GOT3 (cell line): ENCODE results near the gene EMC8.

Experiments used
- DNase-seq: peaks from one replicate; lab custom pipeline; 2025; ENCODE audit warnings: mixed read lengths; lab: John Stamatoyannopoulos, UW

Gene EMC8

DNA sequence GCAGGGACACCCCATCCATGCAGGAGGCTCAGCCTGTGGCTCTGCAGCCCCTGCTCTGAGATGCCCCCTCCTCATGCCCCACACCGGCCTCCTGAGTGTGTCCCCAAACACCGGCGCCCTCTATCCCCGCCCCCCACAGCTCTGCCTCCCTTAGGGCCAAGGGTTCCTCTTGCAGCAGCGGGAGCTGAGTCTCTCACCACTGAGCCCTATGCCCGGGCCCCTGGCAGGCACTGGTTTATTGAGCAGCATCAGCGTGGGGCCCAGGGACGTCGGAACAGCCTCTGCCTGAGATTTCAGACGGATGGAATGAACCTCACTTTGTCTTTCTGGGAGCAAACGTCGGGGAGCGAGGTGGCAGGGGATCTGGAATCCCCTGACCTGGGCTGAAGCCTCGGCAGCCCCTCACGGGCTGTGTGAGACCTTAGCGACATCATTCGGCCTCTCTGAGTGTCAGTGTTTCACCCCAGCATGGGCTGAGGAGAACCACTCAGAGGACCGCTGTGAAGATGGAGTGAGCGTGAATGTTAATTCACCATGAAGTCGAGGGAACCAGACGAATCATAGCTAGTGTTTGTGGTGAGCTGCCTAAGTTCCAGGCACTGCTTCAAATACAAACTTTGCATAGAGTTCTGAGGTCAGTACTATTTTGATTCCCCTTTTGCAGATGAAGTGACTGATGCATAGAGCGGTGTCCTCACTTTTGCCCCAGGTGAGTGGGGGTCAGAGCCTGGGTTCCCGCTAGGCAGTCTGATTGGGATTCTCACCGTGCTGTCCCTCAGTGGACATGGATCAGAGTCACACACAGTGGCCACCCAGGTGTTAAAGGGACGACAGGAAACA, 43.2 kb downstream of the EMC8 start:
- no peak for DNase-seq

DNA sequence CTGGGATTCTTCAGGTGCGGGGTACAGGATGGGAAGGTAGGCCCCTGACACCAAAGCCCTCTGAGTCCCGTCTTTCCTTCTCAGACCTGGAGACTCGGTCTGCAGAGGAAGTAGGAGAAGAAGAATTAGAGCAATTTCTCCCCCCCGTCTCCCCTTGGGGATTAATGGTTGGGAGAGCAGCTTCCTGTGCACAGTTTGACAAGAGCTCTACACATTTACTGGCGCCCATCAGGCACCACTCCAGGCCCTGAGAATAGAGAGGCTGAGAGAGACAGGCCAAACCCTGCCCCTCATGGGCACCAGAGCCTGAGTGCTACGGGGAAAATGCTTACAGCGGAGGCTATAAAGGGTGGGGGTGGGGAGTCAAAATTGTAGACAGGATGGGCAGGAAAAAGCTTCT, 44.9 kb downstream of the EMC8 start:
- DNase-seq, result no peak

DNA sequence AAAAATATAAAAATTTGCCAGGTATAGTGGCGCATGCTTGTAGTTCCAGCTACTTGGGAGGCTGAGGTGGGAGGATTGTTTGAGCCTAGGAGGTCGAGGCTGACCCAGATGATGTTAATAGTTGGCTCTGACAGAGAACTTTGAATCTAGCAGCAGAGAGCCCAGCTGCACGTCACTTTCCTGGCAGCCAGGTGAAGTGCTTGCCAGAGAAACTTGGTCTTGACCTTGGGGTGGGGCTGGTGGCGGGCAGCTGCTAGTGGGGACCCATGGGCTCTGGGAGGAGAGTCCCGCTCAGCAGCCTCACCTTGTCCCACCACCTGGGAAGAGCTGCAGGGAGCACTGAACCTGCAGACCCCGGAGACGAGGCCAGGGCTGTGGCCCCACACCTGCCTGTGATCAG, 45.4 kb downstream of the EMC8 start:
- no peak for DNase-seq

DNA sequence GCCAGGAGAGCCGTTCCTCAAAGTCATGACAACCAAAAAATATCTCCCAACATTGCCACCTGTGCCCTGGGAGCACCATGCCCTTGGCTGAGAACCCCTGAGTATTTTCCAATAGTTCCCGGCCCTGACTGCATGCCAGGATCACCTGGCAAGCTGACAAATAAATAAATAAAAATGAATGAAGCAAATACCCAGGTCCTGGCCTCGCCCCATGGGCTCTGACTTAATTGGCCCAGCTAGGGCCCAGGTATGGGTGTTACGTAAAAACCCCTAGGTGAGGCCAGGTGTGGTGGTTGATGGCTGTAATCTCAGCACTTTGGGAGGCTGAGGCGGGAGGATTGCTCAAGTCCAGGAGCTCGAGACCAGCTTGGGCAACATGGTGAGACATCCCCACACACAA, 45.8 kb downstream of the EMC8 start:
- no peak for DNase-seq

DNA sequence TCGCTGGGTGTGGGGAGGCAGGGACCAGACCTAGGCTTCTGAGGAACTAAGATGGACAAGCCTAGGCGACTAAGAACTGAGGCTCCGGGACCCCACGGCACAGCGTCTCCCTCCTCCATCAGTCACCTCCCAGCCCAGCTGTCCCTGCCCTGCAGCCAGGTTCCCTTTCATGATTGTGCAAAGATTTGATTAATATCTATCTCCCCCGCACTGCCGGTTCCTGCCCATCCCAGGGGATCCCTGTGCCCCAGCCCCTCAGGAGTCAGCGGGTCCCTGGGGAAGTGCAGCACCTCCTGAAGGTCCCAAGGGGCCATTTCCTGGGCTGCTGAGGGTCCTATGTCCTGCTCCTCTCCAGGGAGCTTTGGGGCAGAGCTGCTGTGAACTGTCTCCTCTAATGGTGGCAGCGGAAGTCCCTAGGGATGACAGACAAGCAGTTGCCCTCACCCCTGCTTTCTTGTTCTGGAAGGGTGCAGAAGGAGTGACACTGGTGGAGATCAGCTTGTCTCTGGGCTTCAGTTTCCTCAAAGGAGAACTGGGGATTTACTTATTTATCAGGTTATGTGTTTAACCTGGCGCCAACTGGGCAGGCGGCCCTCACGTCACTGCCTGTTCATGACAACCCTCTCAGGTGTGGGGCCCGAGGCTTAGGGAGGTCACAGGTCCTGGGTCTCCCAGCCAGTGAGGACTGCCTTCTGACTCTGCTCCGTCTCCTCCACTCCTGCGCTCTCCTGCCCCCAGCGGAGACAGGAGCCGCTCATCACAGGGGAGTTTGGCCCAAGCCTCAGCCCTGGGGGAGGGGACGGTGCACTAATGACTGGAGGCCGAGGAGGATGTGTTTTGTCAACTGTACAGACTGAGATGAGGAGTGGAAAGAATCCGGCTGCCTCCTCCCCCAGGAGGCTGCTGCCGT, 46.6 kb downstream of the EMC8 start:
- DNase-seq, result no peak

DNA sequence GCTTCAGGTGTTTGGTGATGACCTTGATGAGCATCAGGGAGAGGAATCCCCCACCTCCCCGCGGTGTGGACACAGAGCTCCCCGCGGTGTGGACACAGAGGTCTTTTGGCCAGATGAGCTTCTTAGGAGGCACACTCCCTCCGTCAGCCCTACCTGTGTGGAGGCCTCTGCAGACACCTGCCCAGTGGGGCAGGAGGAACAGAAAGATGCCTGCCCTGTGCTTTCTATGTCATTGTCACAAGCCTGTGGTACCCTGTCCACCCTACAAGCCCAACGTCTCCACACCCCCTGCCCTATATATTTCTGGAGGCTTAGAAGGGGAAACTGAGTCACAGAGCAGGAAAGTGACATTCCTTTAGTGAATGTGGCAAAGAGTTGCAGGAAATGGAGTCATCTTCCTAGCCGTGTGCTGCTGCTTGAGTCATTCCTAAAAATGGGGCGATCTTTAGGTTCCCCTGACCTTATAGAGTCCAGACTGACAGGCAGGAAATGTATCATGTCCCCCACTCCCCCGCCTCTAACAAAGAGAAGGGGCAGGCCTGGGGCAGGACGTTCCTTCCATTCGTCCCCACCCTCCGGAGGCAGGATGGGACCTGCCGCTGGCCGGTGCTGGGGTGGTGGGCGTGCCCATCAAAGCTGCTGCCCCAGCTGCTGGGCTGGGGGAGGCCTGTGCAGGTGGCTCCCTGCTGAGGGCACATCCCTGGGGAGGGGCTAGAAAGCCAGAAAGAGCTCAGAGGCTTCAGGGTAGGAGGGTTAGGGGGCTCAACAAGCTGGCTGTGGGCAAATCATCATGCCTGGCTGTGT, 47.4 kb downstream of the EMC8 start:
- DNase-seq, result no peak

DNA sequence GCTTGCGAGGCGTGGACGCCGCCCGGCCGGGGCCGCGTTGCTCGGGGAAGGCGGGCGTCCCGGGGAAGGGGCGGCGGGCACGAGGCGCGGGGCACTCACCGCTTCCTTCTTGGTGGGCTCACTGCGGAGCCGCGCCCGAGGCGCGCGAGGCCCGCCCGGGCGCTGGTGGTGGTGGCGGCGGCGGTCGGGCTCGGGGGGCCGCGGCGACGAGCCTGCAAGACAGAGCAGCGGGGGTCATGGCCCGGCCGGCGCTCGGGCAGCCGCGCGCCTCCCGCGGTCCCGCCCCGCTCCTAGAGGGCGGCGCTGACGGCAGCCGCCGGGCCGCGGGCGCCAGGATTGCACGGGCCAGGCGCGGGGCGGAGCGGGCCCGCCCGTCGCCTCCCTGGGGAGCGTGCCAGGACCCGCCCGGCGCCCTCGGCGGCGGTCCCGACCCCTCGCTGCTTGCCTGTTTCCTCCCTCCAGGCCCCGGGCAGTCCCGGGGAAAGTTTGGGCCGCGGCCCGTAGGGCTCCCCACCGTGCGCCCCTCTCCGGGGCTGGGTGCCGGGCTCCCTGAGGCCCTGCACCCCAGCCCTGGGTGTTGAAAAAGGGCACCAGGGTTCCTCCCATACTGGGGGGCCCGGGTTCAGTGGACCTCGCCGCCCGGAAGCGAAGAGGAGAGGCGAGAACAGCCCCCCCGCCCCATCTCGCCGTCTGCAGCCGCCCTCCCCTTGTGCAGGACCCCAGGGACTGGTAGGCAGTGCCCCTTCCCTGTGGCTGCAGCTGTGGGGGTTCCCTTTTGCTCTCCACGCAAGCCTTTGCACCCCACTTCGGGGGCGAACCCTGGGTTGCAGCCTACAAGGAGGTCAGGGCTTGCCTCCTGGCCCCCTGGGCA, 48.3 kb downstream of the EMC8 start, which contains the start of gene C16orf74:
Gene C16orf74 (minus strand): TSS at position 270 of the 871 bp plus-strand sequence. CDS start 15,879 bp downstream, outside the sequence.
- no peak for DNase-seq

DNA sequence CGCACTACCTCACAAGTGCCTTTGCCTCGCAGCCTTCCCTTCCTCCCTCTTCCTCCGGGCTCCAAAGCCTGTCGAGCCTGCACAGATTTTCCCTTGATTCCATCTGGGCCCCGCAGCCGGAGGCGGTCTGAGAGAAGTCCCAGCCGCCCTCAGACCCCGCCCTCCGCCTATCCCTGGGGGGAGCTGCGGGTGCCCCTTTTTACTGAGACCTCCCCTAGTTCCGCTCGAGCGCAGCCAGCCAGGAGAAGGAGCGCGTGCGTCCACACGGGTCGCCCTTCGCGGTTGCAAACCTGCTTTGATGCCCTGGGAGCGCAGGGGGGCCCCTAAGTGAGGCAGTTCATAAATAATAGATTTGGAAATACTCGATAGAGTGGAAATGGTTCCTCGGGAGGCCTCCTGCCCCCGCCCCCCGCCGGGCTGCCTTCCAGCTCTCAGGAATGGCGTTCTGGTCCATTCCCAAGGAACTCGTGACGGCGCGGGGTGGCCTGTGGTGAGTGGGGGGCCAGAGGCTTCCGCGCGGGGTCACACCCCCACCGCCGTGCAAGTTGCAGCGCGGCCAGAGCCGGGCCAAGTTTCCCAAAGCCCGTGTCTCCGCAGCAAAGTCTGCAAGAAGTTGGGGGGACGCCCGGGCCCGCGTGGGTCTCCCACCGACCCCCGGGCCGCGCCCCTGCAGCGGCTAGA, 49.1 kb downstream of the EMC8 start:
- DNase-seq, result no peak

DNA sequence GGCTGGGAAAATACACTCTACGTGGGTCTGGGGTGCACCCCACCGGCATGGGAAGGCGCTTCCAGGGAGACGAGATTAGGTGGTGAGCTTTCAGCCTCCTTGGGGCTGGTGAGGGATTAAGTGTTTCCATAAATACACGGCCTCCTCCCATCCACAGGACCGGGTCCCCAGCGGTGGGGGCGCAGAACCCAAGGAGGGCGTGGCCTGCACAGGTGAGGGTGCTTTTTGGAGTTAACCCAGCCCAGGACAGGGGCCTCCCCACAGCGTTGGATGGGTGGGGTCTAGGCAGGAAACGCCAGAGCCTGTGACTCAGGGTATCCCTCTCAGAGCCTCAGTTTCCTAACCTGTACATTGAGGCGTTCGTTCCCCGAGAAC, 49.6 kb downstream of the EMC8 start:
- DNase-seq, result no peak

DNA sequence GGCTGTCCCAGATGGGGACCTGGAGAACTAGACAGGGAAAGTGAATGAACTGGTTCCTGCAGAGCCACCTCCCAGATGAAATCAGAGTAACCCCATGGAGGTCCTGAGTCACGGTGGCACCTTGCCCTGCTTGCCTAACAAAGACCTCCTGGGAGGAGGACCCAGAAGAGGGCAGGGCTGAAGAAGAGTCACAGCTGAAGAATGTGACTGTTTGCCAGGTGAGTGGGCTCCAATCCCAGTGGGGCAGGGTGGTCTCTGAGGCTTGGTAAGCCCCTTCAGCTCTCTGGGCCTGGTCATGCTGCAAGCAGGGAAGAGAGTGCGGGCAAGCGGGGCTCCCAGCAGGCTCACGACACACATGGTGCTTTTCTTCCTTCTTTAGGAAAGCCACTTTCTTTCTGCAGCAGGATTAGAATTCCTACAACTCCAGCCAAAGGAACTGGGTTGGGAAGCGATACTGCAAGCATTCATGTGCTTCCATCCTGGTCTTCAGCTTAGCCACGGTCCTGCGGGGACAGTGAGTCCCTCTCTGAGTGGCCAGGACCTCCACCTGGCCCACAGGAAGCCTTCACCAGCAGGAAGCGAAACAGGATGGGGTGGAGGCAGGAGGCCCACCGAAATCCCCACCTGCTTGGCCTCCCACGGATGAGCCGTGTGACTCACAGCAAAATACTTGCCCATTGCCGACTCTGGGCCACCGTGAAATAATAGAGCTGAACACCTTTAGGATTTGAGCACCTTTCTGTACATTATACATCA, 52.7 kb downstream of the EMC8 start:
- no peak for DNase-seq

DNA sequence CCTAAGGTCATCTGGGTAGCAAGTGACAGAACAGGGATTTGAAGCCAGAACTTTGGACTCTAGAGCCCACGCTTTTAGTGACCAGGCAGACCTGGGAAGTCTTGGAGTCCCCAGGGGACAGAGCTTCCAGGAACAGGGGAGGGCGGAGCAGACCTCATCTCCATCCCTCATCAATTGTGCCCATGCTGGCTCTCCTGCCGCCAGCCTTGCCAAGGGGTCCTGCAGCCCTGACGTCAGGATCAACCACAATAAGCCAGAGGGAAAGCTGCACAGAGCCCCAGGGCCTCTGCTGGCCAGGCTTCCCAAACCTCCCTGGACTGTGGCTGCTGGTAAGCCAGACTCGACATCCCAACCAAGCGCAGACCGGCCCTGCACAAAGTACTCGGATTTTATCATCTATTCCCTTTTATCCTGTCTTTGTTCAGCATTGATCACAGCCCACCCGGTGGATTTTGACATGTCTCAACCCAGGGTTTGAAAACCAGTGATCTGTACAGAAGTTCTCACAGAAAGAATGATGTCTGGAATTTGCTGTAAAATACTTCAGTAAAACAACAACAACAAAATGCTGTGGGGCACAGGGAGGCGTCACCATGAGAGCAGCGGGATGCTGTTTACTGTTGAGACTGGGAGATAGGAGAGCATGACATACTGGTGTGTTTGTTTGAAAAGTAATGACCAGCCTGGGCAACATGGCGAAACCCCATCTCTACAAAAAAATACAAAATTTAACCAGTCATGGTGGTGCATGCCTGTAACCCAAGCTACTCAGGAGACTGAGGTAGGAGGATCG, 60.2 kb downstream of the EMC8 start:
- no peak for DNase-seq

DNA sequence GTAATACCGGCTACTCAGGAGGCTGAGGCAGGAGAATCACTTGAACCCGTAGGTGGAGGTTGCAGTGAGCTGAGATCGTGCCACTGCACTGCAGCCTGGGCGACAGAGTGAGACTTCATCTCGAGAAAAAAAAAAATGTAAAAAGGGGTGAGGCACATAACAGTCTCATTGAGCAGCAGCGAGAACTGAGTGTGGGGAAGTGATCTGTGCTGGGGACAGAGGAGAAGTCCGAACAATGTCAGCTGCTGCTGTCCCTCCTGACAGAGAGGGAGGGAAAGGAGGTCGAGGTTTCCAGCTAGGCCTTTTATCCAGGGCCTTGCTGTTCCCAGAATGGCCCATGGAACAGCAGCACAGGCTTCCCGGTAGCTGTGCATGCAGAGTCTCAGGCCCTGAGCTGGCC, 62.4 kb downstream of the EMC8 start:
- DNase-seq, result no peak

DNA sequence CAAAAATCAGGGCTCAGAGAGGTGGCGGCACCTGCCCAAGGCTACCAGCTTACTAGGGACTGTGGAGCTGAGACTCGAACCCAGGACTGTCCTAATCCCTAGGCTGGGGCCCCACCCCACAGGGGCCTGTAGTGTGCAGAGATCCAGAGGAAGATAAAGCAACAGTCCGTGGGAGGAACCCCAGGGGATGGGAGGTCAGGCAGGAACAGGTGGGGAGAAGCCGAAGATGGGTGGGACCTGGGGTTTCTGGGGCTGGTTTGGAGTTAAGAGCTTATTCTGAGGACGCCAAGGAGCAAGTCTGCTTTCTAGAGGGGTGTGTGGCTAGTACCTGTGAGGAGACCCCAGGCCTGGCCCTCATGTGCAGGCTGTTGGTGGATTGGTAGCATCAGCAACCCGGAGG, 63.4 kb downstream of the EMC8 start:
- no peak for DNase-seq

DNA sequence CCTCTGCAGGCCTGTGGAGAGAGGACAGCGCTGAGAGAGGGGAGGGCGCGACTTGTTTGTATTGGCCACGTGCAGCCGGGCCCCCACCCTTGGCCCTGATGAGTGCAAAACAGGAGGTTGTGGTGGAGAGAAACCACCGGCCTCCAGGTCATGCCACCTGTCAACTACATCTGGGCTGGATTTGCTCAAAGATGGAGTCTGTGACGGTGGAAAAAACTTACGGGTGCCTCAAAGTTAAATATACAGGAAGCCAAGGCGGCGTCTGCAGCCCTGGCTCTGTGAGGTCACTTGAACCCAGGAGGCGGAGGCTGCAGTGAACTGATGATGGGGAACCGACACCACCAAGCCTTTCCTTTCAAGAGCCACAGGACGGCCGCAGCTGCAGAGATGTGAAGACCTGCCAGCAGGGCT, 64.1 kb downstream of the EMC8 start:
- DNase-seq, result no peak

DNA sequence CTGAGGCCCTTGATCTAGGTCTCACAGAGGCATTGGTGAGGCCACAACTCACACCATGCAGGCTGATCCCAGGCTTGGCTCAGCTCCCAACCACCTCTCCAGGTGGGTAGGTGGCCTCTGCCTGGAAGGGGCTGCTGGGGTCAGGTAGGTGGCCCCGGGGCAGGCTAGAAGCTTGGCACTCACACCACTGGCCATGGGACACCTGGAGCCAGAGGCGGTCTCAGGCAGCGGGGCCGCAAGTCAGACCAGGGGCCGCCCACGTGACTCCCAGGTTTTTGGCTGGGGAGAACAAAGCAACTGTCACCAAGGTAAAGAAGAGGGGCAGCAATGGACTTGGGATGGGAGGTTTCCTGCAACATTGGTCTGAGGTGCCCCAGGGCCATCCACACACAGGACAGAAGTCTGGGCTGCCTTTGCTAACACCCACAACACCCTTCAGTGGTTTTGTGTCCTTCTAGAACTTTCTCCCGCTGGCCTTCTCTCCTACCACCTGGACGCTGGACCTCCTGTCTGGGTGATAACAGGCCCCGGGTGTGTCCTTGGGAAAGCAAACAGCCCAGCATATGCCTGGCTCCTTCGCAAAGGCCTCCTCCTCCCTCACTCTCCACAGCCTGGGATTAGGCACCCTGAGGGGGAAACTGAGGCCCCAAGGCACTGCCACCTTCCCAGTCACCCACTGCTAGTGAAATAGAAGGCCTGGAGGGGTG, 64.9 kb downstream of the EMC8 start:
- no peak for DNase-seq

DNA sequence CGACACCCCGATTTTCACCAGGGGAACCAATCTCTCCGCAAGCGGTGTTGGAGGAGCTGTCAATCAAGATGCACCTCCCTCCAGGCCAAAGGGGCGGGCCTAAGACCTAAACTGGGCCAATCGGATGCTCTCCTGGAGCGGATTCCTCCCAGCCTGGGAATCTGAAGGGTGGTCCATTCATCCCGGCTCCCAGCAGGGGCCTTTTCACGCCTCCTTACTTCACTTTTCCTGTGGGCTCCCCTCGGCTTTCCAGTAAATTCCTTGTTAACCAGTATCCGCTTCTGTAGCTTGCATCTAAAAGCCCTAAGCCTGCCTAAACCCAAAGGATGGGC, 65.5 kb downstream of the EMC8 start:
- no peak for DNase-seq

DNA sequence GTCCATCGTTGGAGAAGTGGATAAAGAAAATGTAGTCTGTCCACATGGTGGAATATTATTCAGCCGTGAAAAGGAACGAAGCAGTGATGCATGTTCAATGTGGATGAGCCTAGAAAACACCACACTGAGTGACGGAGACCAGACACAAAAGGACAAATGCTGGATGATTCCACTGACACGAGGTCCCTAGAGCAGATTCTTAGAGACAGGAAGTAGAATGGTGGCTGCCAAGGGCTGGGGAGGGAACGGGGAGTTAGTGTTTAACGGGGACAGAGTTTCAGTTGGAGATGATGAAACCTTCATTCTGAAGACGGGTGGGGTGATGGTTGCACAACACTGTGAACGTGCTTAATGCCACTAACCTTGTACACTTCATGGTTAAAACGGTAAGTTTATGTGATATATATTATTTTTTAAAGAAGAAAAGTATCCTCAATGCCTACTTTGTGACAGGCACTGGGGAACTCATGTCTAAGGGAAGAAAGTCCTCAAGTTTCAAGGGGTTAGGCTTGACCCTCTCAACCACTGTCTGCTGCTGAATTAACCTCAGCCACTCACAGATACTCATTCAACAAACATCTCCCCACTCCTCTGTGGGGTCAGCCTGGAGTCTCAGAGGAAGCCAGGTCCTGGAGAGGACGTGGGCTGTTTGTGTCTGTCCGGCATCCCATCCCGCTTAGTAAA, 66.0 kb downstream of the EMC8 start:
- DNase-seq, result no peak

DNA sequence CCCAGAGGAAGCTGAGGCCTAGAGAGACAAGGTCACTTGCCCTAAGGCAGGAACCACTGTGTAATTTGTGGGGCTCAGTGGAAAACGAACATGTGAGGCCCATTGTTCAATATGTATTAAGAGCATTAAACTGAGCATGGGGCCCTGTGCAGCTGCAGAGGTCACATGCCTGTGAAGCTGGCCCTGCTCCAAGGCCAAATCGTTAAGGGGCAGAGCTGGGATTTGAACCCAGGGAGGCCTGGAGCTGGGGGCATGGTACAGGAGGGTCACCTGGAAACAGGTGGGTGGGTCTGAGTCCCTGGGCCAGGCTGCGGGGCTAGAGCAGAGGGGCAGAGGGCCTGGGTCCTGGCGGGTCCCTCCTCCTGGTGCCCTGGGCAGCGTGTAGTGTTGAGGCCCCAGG, 68.2 kb downstream of the EMC8 start:
- no peak for DNase-seq
